ENCODE results near the gene FAR1. TPM values are rescaled to one million over a fixed set of nuclear protein-coding genes. Genes with fewer than 3 reads are reported as not detected.

The FAR1 gene
- total RNA-seq, 1 donor from 2014 or later, result 51.3 TPM

DNA sequence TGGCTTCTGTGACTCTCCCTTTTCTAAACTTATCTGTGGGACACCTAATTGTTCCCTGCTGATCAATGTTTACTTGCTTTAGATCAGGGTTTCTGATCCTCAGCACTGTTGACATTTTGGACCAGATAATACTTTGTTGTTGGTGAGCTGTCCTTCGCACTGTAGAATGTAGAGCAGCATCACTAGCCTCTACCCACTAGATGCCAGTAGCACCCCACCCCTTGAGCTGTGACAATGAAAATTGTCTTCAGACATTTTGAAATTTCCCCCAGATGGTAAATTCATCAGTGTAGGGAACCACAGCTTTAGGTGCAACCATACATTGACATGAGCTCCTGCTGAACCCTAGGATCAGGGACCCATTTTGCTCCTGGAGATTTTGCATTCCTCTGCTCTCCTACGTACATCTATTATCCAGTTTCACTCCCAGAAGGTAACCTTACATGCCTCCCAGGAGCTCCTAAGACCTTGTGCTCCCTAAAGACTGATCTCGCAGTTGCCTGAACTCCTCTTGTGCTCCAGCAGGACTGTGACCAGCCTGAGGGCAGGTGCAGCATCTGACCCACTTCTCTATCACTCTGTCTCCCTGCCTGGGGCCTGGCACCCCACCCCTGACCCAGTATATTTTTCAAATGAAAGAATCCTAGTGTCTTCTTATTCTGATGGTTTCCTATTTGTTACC is 107.8 kb downstream of the FAR1 start:
- no peak for DNase-seq (ENCODE audit: low read depth in 2 of 2)

DNA sequence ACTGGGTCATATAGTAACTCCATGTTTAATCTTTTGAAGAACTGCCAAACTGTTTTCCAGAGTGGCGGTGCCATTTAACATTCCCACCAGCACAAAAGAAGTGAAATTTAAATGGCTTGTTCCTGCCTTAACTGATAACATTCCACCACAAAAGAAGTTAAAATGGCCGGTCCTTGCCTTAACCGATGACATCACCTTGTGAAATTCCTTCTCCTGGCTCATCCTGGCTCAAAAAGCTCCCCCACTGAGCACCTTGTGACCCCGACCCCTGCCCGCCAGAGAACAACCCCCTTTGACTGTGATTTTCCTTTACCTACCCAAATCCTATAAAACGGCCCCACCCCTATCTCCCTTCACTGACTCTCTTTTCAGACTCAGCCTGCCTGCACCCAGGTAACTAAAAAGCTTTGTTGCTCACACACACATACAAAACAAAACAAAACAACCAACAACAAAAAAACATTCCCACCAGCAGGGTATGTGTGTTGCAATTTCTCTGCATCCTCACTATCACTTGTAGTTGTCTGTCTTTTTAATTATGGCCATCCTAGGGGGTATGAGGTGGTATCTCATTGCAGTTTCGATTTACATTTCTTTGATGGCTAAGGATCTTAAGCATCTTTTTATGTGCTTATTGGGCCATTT is 109.0 kb downstream of the FAR1 start:
- DNase-seq (ENCODE audit: low read depth in 2 of 2), result no peak

DNA sequence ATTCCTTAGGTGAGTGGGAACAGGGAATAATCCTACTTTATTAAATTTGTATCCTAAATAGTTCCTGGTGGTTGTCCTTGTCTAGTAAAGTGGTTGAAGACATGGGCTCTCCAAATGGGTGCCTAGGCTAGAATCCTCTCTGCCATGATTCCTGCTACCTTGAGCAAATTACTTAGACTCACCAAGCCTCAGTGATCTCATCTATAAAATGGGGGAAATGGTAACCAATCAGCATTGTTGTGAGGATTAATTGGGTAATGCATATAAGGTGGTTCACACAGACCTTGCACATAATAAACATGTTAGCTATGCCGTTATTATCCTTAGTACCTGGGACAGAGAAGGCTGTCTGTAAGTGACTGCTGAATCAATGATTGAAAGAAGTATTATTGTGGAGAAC is 109.9 kb downstream of the FAR1 start:
- DNase-seq (ENCODE audit: low read depth in 2 of 2), result no peak

DNA sequence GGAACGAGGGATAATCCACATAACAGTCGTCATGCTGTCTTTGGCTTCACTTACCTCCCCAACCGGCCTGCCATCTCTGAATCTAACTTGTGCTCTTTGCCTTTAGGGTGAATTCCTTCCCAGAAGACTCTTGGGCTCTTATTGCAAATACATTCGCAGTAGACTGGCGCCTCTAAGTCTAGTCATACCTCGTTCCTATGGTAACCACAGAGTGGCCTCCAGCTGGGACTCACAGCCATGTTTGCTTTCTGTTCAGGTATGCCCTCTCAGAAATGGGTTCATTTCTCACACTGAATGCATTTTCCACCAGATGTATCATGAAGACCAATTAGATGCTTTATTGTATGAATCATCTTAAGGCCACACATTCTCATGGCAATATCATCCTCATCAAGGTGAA is 112.7 kb downstream of the FAR1 start:
- DNase-seq (ENCODE audit: low read depth in 2 of 2), result no peak

Other genes starting within 250 kb of the FAR1 start
- 86.8 and 94.1 TPM in 2 replicates for gene BTBD10, start 205.4 kb upstream of the FAR1 start, total RNA-seq
- gene PTH, start 172.7 kb upstream of the FAR1 start, total RNA-seq, result not detected in 2 replicates

Data from dermis microvascular lymphatic vessel endothelial cell (primary cell).